Measurements from ENCODE around the gene BAG5.

The BAG5 gene

GRCh38 chr14:103561381-103562178 is 877 bp downstream of the BAG5 start:
- Histone ChIP-seq H3K27me3 (ENCODE audit: control insufficient read depth, insufficient read depth, low read length) (no peaks in the 10 kb centered on the region), H3K36me3 (ENCODE audit: control insufficient read depth, low read depth, low read length) (peaks cover 26% of the 10 kb centered on the region), H3K9ac (ENCODE audit: low read length) (peak overlapping the region; percentile 83), H3K4me1 (ENCODE audit: control insufficient read depth, low read depth, low read length) (peaks cover 6% of the 10 kb centered on the region), H3K4me3 (ENCODE audit: low read length) (peak overlapping the region; percentile 83), H3K9me3 (ENCODE audit: control insufficient read depth, low read depth, low read length) (no peaks in the 10 kb centered on the region), H3K27ac (ENCODE audit: low read length) (peak overlapping the region; percentile 18)

- Histone ChIP-seq H3K4me3 (ENCODE audit: low read length) (peak overlapping the region; percentile 83), H3K4me1 (ENCODE audit: control insufficient read depth, low read depth, low read length) (peaks cover 6% of the 10 kb centered on the region)
Measured at GRCh38 chr14:103560691-103561090, 1.8 kb downstream of the BAG5 start.

GRCh38 chr14:103559766-103560165 is 2.7 kb downstream of the BAG5 start:
- no peak overlapping the region for H3K9ac ChIP-seq (ENCODE audit: low read length)
- H3K9me3 ChIP-seq (ENCODE audit: control insufficient read depth, low read depth, low read length) = no peaks in the 10 kb centered on the region
- peaks cover 26% of the 10 kb centered on the region for H3K36me3 ChIP-seq (ENCODE audit: control insufficient read depth, low read depth, low read length)
- no peaks in the 10 kb centered on the region for H3K27me3 ChIP-seq (ENCODE audit: control insufficient read depth, insufficient read depth, low read length)
- peaks cover 6% of the 10 kb centered on the region for H3K4me1 ChIP-seq (ENCODE audit: control insufficient read depth, low read depth, low read length)
- no peak overlapping the region for H3K4me3 ChIP-seq (ENCODE audit: low read length)
- H3K27ac ChIP-seq (ENCODE audit: low read length) = no peak overlapping the region

More at GRCh38 chr14:103560691-103561090, 1.8 kb downstream of the BAG5 start:
- no peak overlapping the region for H3K9ac ChIP-seq (ENCODE audit: low read length)
- no peak overlapping the region for H3K27ac ChIP-seq (ENCODE audit: low read length)
- peaks cover 26% of the 10 kb centered on the region for H3K36me3 ChIP-seq (ENCODE audit: control insufficient read depth, low read depth, low read length)
- H3K27me3 ChIP-seq (ENCODE audit: control insufficient read depth, insufficient read depth, low read length) = no peaks in the 10 kb centered on the region
- no peaks in the 10 kb centered on the region for H3K9me3 ChIP-seq (ENCODE audit: control insufficient read depth, low read depth, low read length)

GRCh38 chr14:103558071-103558882 is 4.2 kb downstream of the BAG5 start:
- H3K36me3 ChIP-seq (ENCODE audit: control insufficient read depth, low read depth, low read length) = peaks cover 26% of the 10 kb centered on the region
- peaks cover 6% of the 10 kb centered on the region for H3K4me1 ChIP-seq (ENCODE audit: control insufficient read depth, low read depth, low read length)
- no peaks in the 10 kb centered on the region for H3K27me3 ChIP-seq (ENCODE audit: control insufficient read depth, insufficient read depth, low read length)
- no peak overlapping the region for H3K27ac ChIP-seq (ENCODE audit: low read length)
- H3K9me3 ChIP-seq (ENCODE audit: control insufficient read depth, low read depth, low read length) = no peaks in the 10 kb centered on the region
- H3K9ac ChIP-seq (ENCODE audit: low read length) = no peak overlapping the region
- no peak overlapping the region for H3K4me3 ChIP-seq (ENCODE audit: low read length)

- Histone ChIP-seq H3K9ac (ENCODE audit: low read length) (no peak overlapping the region), H3K36me3 (ENCODE audit: control insufficient read depth, low read depth, low read length) (peaks cover 26% of the 10 kb centered on the region), H3K4me1 (ENCODE audit: control insufficient read depth, low read depth, low read length) (peaks cover 6% of the 10 kb centered on the region)
Measured at GRCh38 chr14:103556946-103557758, 5.3 kb downstream of the BAG5 start.

GRCh38 chr14:103555559-103556337 is 6.7 kb downstream of the BAG5 start:
- Histone ChIP-seq H3K27ac (ENCODE audit: low read length) (no peak overlapping the region), H3K9me3 (ENCODE audit: control insufficient read depth, low read depth, low read length) (no peaks in the 10 kb centered on the region), H3K4me1 (ENCODE audit: control insufficient read depth, low read depth, low read length) (no peaks in the 10 kb centered on the region), H3K27me3 (ENCODE audit: control insufficient read depth, insufficient read depth, low read length) (no peaks in the 10 kb centered on the region), H3K36me3 (ENCODE audit: control insufficient read depth, low read depth, low read length) (peaks cover 26% of the 10 kb centered on the region), H3K4me3 (ENCODE audit: low read length) (no peak overlapping the region), H3K9ac (ENCODE audit: low read length) (no peak overlapping the region)

More at GRCh38 chr14:103556946-103557758, 5.3 kb downstream of the BAG5 start:
- no peak overlapping the region for H3K4me3 ChIP-seq (ENCODE audit: low read length)
- no peaks in the 10 kb centered on the region for H3K27me3 ChIP-seq (ENCODE audit: control insufficient read depth, insufficient read depth, low read length)
- H3K27ac ChIP-seq (ENCODE audit: low read length) = no peak overlapping the region
- H3K9me3 ChIP-seq (ENCODE audit: control insufficient read depth, low read depth, low read length) = no peaks in the 10 kb centered on the region

- Histone ChIP-seq H3K9me3 (ENCODE audit: control insufficient read depth, low read depth, low read length) (no peaks in the 10 kb centered on the region), H3K4me1 (ENCODE audit: control insufficient read depth, low read depth, low read length) (no peaks in the 10 kb centered on the region), H3K9ac (ENCODE audit: low read length) (no peak overlapping the region), H3K27ac (ENCODE audit: low read length) (no peak overlapping the region), H3K36me3 (ENCODE audit: control insufficient read depth, low read depth, low read length) (no peaks in the 10 kb centered on the region), H3K4me3 (ENCODE audit: low read length) (no peak overlapping the region), H3K27me3 (ENCODE audit: control insufficient read depth, insufficient read depth, low read length) (no peaks in the 10 kb centered on the region)
Measured at GRCh38 chr14:103552846-103553210, 9.6 kb downstream of the BAG5 start.

GRCh38 chr14:103552011-103552845 is 10.2 kb downstream of the BAG5 start:
- Histone ChIP-seq H3K9me3 (ENCODE audit: control insufficient read depth, low read depth, low read length) (no peaks in the 10 kb centered on the region), H3K27me3 (ENCODE audit: control insufficient read depth, insufficient read depth, low read length) (no peaks in the 10 kb centered on the region), H3K27ac (ENCODE audit: low read length) (no peak overlapping the region), H3K9ac (ENCODE audit: low read length) (no peak overlapping the region), H3K4me3 (ENCODE audit: low read length) (no peak overlapping the region), H3K4me1 (ENCODE audit: control insufficient read depth, low read depth, low read length) (no peaks in the 10 kb centered on the region), H3K36me3 (ENCODE audit: control insufficient read depth, low read depth, low read length) (no peaks in the 10 kb centered on the region)

GRCh38 chr14:103551338-103551762 is 11.1 kb downstream of the BAG5 start:
- no peak overlapping the region for H3K4me3 ChIP-seq (ENCODE audit: low read length)
- H3K27me3 ChIP-seq (ENCODE audit: control insufficient read depth, insufficient read depth, low read length) = no peaks in the 10 kb centered on the region
- no peaks in the 10 kb centered on the region for H3K9me3 ChIP-seq (ENCODE audit: control insufficient read depth, low read depth, low read length)
- no peaks in the 10 kb centered on the region for H3K4me1 ChIP-seq (ENCODE audit: control insufficient read depth, low read depth, low read length)
- no peaks in the 10 kb centered on the region for H3K36me3 ChIP-seq (ENCODE audit: control insufficient read depth, low read depth, low read length)
- H3K9ac ChIP-seq (ENCODE audit: low read length) = no peak overlapping the region
- no peak overlapping the region for H3K27ac ChIP-seq (ENCODE audit: low read length)
